Endothelial cell of umbilical vein (primary cell): ENCODE measurements around the gene TENT5C. TPM values are rescaled to one million over a fixed set of nuclear protein-coding genes. Genes with fewer than 3 reads are reported as not detected.

Source experiments
- BruUV-seq: library from RNA; stranded (reverse); fragments of 400-500 nt; replicated peaks from 2 replicates; lab custom pipeline; 2021; lab: Mats Ljungman, UMichigan
- CTCF ChIA-PET: fragments of 300-600, 350-600 bp; sonication (Branson Sonifier 250); formaldehyde crosslinking; loops from one replicate; lab custom pipeline; 2021; ENCODE audit warnings: antibody characterized with exemption, inconsistent platforms; lab: Charles Lee
- POLR2A ChIA-PET: fragments of 300-600, 350-600 bp; sonication (Branson Sonifier 250); formaldehyde crosslinking; loops from one replicate; lab custom pipeline; 2021; ENCODE audit warnings: antibody characterized with exemption, inconsistent platforms; lab: Charles Lee
- DNase-seq: peaks from one replicate; pipeline ENCODE4 v3.0.0-alpha.2; 2011; ENCODE audit warnings: low read depth, low spot score
- FAIRE-seq: peaks from 2 replicates; lab custom pipeline; 2011; peaks lifted over from hg19 to GRCh38; lab: Jason Lieb, UNC
- H2AFZ ChIP-seq: 2 replicates; pipeline ENCODE4 v1.6.0; 2012; ENCODE audit warnings: low read depth, low read length, control low read depth, inconsistent platforms
- H3K27ac ChIP-seq: 2 replicates; pipeline ENCODE4 v1.5.1; 2011; ENCODE audit warnings: low read depth, mild to moderate bottlenecking, control low read depth, low read length, moderate library complexity; ENCODE audit not compliant: insufficient read depth
- H3K27me3 ChIP-seq, 2 experiments: 2 replicates each; pipeline versions ENCODE4 v1.6.0 to v1.6.1; 2011; ENCODE audit warnings: low read length in 2 of 2, mixed read lengths in 1 of 2; ENCODE audit not compliant: control insufficient read depth in 2 of 2, insufficient read depth in 2 of 2
- H3K36me3 ChIP-seq, 2 experiments: 2 replicates in 1 of 2; 3 replicates in 1 of 2; pipeline ENCODE4 v1.5.1; 2011; ENCODE audit warnings: low read length in 2 of 2, mild to moderate bottlenecking in 1 of 2, moderate library complexity in 1 of 2; ENCODE audit not compliant: control insufficient read depth in 2 of 2, insufficient read depth in 2 of 2; ENCODE audit errors: extremely low read depth in 1 of 2
- H3K4me1 ChIP-seq: 3 replicates; pipeline ENCODE4 v1.5.1; 2011; ENCODE audit warnings: mild to moderate bottlenecking, low read length; ENCODE audit not compliant: control insufficient read depth, insufficient read depth; ENCODE audit errors: extremely low read depth
- H3K4me2 ChIP-seq: 2 replicates; pipeline ENCODE4 v1.6.1; 2011; ENCODE audit warnings: low read length, control low read depth, mixed read lengths; ENCODE audit not compliant: insufficient read depth
- H3K4me3 ChIP-seq, 3 experiments: fragments of 200-600 bp in 1 of 3; sonication (generic), shearing (Covaris generic) in 1 of 3; replicated peaks in 1 of 3; 2 replicates each; pipeline ENCODE4 v1.5.1; 2011 to 2016; ENCODE audit warnings: control low read depth in 3 of 3, low read length in 3 of 3, mild to moderate bottlenecking in 2 of 3, inconsistent platforms in 1 of 3, low read depth in 1 of 3, moderate library complexity in 1 of 3; ENCODE audit not compliant: insufficient read depth in 1 of 3
- H3K79me2 ChIP-seq: 2 replicates; pipeline ENCODE4 v1.6.0; 2012; ENCODE audit warnings: low read length, inconsistent platforms; ENCODE audit not compliant: control insufficient read depth, insufficient read depth
- H3K9ac ChIP-seq: replicated peaks from 2 replicates; pipeline ENCODE3; 2011; ENCODE audit warnings: low read length, control low read depth; ENCODE audit not compliant: insufficient read depth; ENCODE audit errors: extremely low read depth
- H3K9me1 ChIP-seq: replicated peaks from 3 replicates; pipeline ENCODE4 v1.6.0; 2011; ENCODE audit warnings: mild to moderate bottlenecking, low read length; ENCODE audit not compliant: control insufficient read depth, insufficient read depth; ENCODE audit errors: extremely low read depth
- H3K9me3 ChIP-seq: replicated peaks from 2 replicates; pipeline ENCODE4 v1.5.1; 2012; ENCODE audit warnings: low read length, inconsistent platforms; ENCODE audit not compliant: control insufficient read depth, insufficient read depth
- H4K20me1 ChIP-seq: replicated peaks from 2 replicates; pipeline ENCODE3; 2011; ENCODE audit warnings: mild to moderate bottlenecking, low read length; ENCODE audit not compliant: control insufficient read depth, insufficient read depth; ENCODE audit errors: extremely low read depth
- EZH2 ChIP-seq: IDR thresholded peaks from 2 replicates; pipeline ENCODE4 v1.6.1; 2012; ENCODE audit warnings: borderline replicate concordance, low read depth, mild to moderate bottlenecking, moderate library complexity, low read length, inconsistent platforms; ENCODE audit not compliant: severe bottlenecking
- FOS ChIP-seq: IDR thresholded peaks from 2 replicates; pipeline ENCODE4 v1.6.1; 2011; ENCODE audit warnings: mild to moderate bottlenecking, low read length, moderate library complexity, borderline replicate concordance; ENCODE audit not compliant: insufficient read depth
- JUN ChIP-seq: IDR thresholded peaks from 2 replicates; pipeline ENCODE4 v1.6.1; 2011; ENCODE audit warnings: borderline replicate concordance, low read depth; ENCODE audit not compliant: insufficient read length, insufficient read depth
- MAX ChIP-seq: IDR thresholded peaks from 2 replicates; pipeline ENCODE4 v1.6.1; 2011; ENCODE audit not compliant: insufficient read depth, insufficient read length
- MYC ChIP-seq: IDR thresholded peaks from one replicate; pipeline ENCODE4 v1.6.1; 2011; ENCODE audit warnings: mild to moderate bottlenecking, low read depth, low read length
- POLR2A ChIP-seq: IDR thresholded peaks from 2 replicates; pipeline ENCODE4 v1.6.1; 2012; ENCODE audit warnings: low read depth, mild to moderate bottlenecking, control low read depth, low read length
- dilution Hi-C: fragments of 300-500 bp; cut with MboI; formaldehyde crosslinking; loops from one replicate; pipeline ENCODE4 v1.15.0; 2019; ENCODE audit warnings: low sequenced_read_pairs; ENCODE audit not compliant: extremely low pct_ligation_motif_present
- intact Hi-C: fragments of 100-400 bp; cut with micrococcal nuclease; formaldehyde crosslinking; loops from one replicate; pipeline ENCODE4 v1.10.0; 2022
- polyA plus RNA-seq, 4 experiments: library from polyadenylated mRNA; depleted of rRNA in 3 of 4; stranded (reverse) in 3 of 4; unstranded in 1 of 4; fragments of >200 nt; gene quantifications; 2 replicates each; pipeline versions ENCODE4 v1.2.1 to v1.2.3, GENCODE V29; 2011 to 2012; ENCODE audit warnings: missing spikeins in 1 of 4
- total RNA-seq: library from RNA; stranded (reverse); gene quantifications from 2 replicates; pipeline ENCODE4 v1.2.3, GENCODE V29; 2021
- TF ChIP-seq, protein P1 (sequence below), 2 donors: IDR thresholded peaks; 1 replicate in 1 of 2; 2 replicates in 1 of 2; pipeline ENCODE4 v1.5.1; 2011; ENCODE audit warnings: low read length in 2 of 2, mild to moderate bottlenecking in 2 of 2, moderate library complexity in 2 of 2, control low read depth in 1 of 2, inconsistent platforms in 1 of 2, low read depth in 1 of 2; ENCODE audit not compliant: insufficient read depth in 1 of 2; ENCODE audit errors: extremely low read depth in 1 of 2

TENT5C gene
- total and polyA plus RNA-seq, 2 donors (not counting 3 experiments of a cell fraction or from before 2014, with no cell fraction given): 0.06 to 0.22 TPM

GRCh38 chr1:117631359-117632160 lies 25.7 kb downstream of the TENT5C start:
- intact Hi-C loops: no loop called here
- Histone ChIP-seq H4K20me1 (no peaks in the 10 kb centered on the region), H3K27me3 (peaks cover 0 to 2% of the 10 kb centered on the region in 2 experiments), H3K79me2 (no peaks in the 10 kb centered on the region), H3K27ac (no peak overlapping the region), H3K4me2 (no peak overlapping the region), H3K4me1 (no peaks in the 10 kb centered on the region), H3K36me3 (no peaks in the 10 kb centered on the region), H3K9me3 (no peaks in the 10 kb centered on the region), H2AFZ (no peak overlapping the region), H3K9me1 (no peaks in the 10 kb centered on the region), H3K4me3 (no peak overlapping the region), H3K9ac (no peak overlapping the region)
- CTCF ChIA-PET: interaction anchor here (1.4 kb wide), 1 partner anchor 122 kb away, joined by 3 read pairs; no protein-coding TSS in a partner anchor
- dilution Hi-C loops: no loop called here
- no TSS peak for BruUV-seq
- TF ChIP-seq MAX (no peak), JUN (no peak), MYC (no peak), FOS (no peak), POLR2A (no peak), EZH2 (no peak)
- TF ChIP-seq, protein P1, sequence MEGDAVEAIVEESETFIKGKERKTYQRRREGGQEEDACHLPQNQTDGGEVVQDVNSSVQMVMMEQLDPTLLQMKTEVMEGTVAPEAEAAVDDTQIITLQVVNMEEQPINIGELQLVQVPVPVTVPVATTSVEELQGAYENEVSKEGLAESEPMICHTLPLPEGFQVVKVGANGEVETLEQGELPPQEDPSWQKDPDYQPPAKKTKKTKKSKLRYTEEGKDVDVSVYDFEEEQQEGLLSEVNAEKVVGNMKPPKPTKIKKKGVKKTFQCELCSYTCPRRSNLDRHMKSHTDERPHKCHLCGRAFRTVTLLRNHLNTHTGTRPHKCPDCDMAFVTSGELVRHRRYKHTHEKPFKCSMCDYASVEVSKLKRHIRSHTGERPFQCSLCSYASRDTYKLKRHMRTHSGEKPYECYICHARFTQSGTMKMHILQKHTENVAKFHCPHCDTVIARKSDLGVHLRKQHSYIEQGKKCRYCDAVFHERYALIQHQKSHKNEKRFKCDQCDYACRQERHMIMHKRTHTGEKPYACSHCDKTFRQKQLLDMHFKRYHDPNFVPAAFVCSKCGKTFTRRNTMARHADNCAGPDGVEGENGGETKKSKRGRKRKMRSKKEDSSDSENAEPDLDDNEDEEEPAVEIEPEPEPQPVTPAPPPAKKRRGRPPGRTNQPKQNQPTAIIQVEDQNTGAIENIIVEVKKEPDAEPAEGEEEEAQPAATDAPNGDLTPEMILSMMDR (IDR thresholded peaks at IDR 0.05; ENCODE audit: extremely low read depth in 1 of 2, insufficient read depth in 1 of 2, low read depth in 1 of 2, low read length in 2 of 2): no peak
- no peak for DNase-seq
- POLR2A ChIA-PET: no interaction called here
- no peak for FAIRE-seq
